SW 1271 (cell line): ENCODE data around the gene DNTT.

Source experiments
- DNase-seq, 2 experiments: peaks; one replicate each; lab custom pipeline; 2025; lab: John Stamatoyannopoulos, UW

The DNTT gene

GRCh38 chr10:96379758-96380157 lies 75.5 kb downstream of the DNTT start:
- no peak for DNase-seq

- no peak for DNase-seq
Measured at GRCh38 chr10:96380821-96381220, 76.6 kb downstream of the DNTT start.

- DNase-seq = no peak
Measured at GRCh38 chr10:96384506-96384905, 80.3 kb downstream of the DNTT start.

- no peak for DNase-seq
Measured at GRCh38 chr10:96387161-96387560, 82.9 kb downstream of the DNTT start.

GRCh38 chr10:96387601-96388000 lies 83.4 kb downstream of the DNTT start:
- no peak for DNase-seq
